HEK293T (cell line): ENCODE results near the gene IRS1.

Experiments used
- CTCF ChIA-PET: fragments of 350-600 bp; formaldehyde crosslinking; extraction: SDS; loops from one replicate; lab custom pipeline; 2021; ENCODE audit warnings: antibody characterized with exemption, inconsistent platforms; lab: Yijun Ruan, JAX
- POLR2A ChIA-PET: fragments of 350-600 bp; formaldehyde crosslinking; extraction: SDS; loops from one replicate; lab custom pipeline; 2020; ENCODE audit warnings: antibody characterized with exemption, inconsistent platforms; lab: Yijun Ruan, JAX
- DNase-seq: peaks from one replicate; pipeline ENCODE4 v3.0.0; 2012; ENCODE audit warnings: mixed read lengths; ENCODE audit errors: extremely low spot score
- ARNT ChIP-seq: fragments of 450-650 bp; IDR thresholded peaks from 2 replicates; pipeline ENCODE4 v1.6.1; 2017; ENCODE audit warnings: mild to moderate bottlenecking
- BHLHE40 ChIP-seq: fragments of 450-650 bp; IDR thresholded peaks from 2 replicates; pipeline ENCODE4 v1.6.1; 2016; ENCODE audit warnings: mild to moderate bottlenecking, moderate library complexity, borderline replicate concordance
- CTBP1 ChIP-seq: fragments of 450-650 bp; IDR thresholded peaks from 2 replicates; pipeline ENCODE4 v1.6.1; 2016; ENCODE audit warnings: borderline replicate concordance
- ELF4 ChIP-seq: fragments of 450-650 bp; IDR thresholded peaks from 2 replicates; pipeline ENCODE4 v1.6.1; 2017; ENCODE audit warnings: antibody characterized with exemption
- FOXA1 ChIP-seq: fragments of 450-650 bp; IDR thresholded peaks from 2 replicates; pipeline ENCODE4 v1.6.1; 2016; ENCODE audit warnings: mild to moderate bottlenecking
- FOXK2 ChIP-seq: fragments of 450-650 bp; IDR thresholded peaks from 2 replicates; pipeline ENCODE4 v1.6.1; 2016; ENCODE audit warnings: mild to moderate bottlenecking
- FOXM1 ChIP-seq: fragments of 450-650 bp; IDR thresholded peaks from 2 replicates; pipeline ENCODE4 v1.6.1; 2017; ENCODE audit warnings: mild to moderate bottlenecking, borderline replicate concordance
- HDGF ChIP-seq: fragments of 450-650 bp; IDR thresholded peaks from 2 replicates; pipeline ENCODE4 v1.6.1; 2017; ENCODE audit warnings: antibody characterized with exemption, borderline replicate concordance
- L3MBTL2 ChIP-seq: fragments of 450-650 bp; conservative IDR thresholded peaks from 2 replicates; pipeline ENCODE4 v1.6.1; 2016; ENCODE audit warnings: mild to moderate bottlenecking
- LEF1 ChIP-seq: fragments of 450-650 bp; IDR thresholded peaks from 2 replicates; pipeline ENCODE4 v1.6.1; 2017; ENCODE audit warnings: mild to moderate bottlenecking, borderline replicate concordance
- NFRKB ChIP-seq: fragments of 450-650 bp; IDR thresholded peaks from 2 replicates; pipeline ENCODE4 v1.6.1; 2016; ENCODE audit warnings: mild to moderate bottlenecking, moderate library complexity
- PKNOX1 ChIP-seq: fragments of 450-650 bp; IDR thresholded peaks from 2 replicates; pipeline ENCODE4 v1.6.1; 2016
- SP1 ChIP-seq: fragments of 450-650 bp; IDR thresholded peaks from 2 replicates; pipeline ENCODE4 v1.6.1; 2017
- SUZ12 ChIP-seq: fragments of 450-650 bp; IDR thresholded peaks from 2 replicates; pipeline ENCODE4 v1.6.1; 2016; ENCODE audit warnings: mild to moderate bottlenecking
- TARDBP ChIP-seq: fragments of 450-650 bp; IDR thresholded peaks from 2 replicates; pipeline ENCODE4 v1.6.1; 2016
- ZNF384 ChIP-seq: fragments of 450-650 bp; IDR thresholded peaks from 2 replicates; pipeline ENCODE4 v1.6.1; 2016

IRS1 gene

GRCh38 chr2:226726546-226726945 lies 73.1 kb downstream of the IRS1 start:
- TF ChIP-seq LEF1 (no peak), FOXM1 (no peak), SUZ12 (no peak), TARDBP (no peak), BHLHE40 (no peak), FOXA1 (no peak), SP1 (no peak)
- no peak for DNase-seq
- CTCF ChIA-PET: no interaction called here
- POLR2A ChIA-PET: no interaction called here

GRCh38 chr2:226725126-226725860 lies 74.3 kb downstream of the IRS1 start:
- POLR2A ChIA-PET: no interaction called here
- DNase-seq: no peak
- no peak for TF ChIP-seq FOXA1
- no peak for TF ChIP-seq CTBP1
- TF ChIP-seq LEF1: no peak
- TF ChIP-seq NFRKB: no peak
- no peak for TF ChIP-seq ARNT
- no peak for TF ChIP-seq BHLHE40
- TF ChIP-seq FOXK2: no peak
- TF ChIP-seq TARDBP: no peak
- CTCF ChIA-PET: no interaction called here

GRCh38 chr2:226721541-226721940 lies 78.1 kb downstream of the IRS1 start:
- no peak for DNase-seq
- POLR2A ChIA-PET: no interaction called here
- CTCF ChIA-PET: no interaction called here
- TF ChIP-seq FOXA1 (no peak), TARDBP (no peak), L3MBTL2 (no peak), ELF4 (no peak), SP1 (no peak), NFRKB (no peak), LEF1 (no peak), BHLHE40 (no peak), HDGF (no peak), FOXM1 (no peak), CTBP1 (no peak), ZNF384 (no peak), ARNT (no peak), PKNOX1 (no peak), FOXK2 (no peak), SUZ12 (no peak)

- TF ChIP-seq HDGF: no peak
- TF ChIP-seq LEF1: no peak
- no peak for TF ChIP-seq FOXK2
- TF ChIP-seq ZNF384: no peak
- TF ChIP-seq SP1: no peak
- TF ChIP-seq L3MBTL2: no peak
- TF ChIP-seq SUZ12: no peak
- POLR2A ChIA-PET: no interaction called here
- CTCF ChIA-PET: no interaction called here
- no peak for DNase-seq
Measured at GRCh38 chr2:226720948-226721347, 78.7 kb downstream of the IRS1 start.

GRCh38 chr2:226717719-226718118 lies 81.9 kb downstream of the IRS1 start:
- ChIA-PET POLR2A (no interaction called here), CTCF (no interaction called here)
- no peak for DNase-seq
- TF ChIP-seq TARDBP (no peak), LEF1 (no peak), HDGF (no peak), SUZ12 (no peak), ARNT (no peak), FOXM1 (no peak), BHLHE40 (no peak), L3MBTL2 (no peak), FOXA1 (no peak), CTBP1 (no peak), FOXK2 (no peak), PKNOX1 (no peak), ZNF384 (no peak), NFRKB (no peak), ELF4 (no peak), SP1 (no peak)

GRCh38 chr2:226716126-226716525 lies 83.5 kb downstream of the IRS1 start:
- ChIA-PET CTCF (no interaction called here), POLR2A (no interaction called here)
- DNase-seq: no peak
- TF ChIP-seq CTBP1 (no peak), FOXK2 (no peak), SUZ12 (no peak), ARNT (no peak), FOXA1 (no peak), SP1 (no peak), ZNF384 (no peak), L3MBTL2 (no peak), ELF4 (no peak), TARDBP (no peak)
